Measurements from ENCODE around the gene GRIK5.
A peak's percentile ranks its signal among the peaks of the same experiment; 100 is the strongest.

The GRIK5 gene

GRCh38 chr19:42075616-42076379 lies 5.8 kb upstream of the GRIK5 start, which contains the start of gene ZNF574:
Gene ZNF574 (plus strand): TSS chr19:42076166. CDS start chr19:42078607, 2,441 bp downstream.
- DNase-seq = peak; percentile 84

GRCh38 chr19:42075364-42075615 lies 5.3 kb upstream of the GRIK5 start:
- no peak for DNase-seq

DNA sequence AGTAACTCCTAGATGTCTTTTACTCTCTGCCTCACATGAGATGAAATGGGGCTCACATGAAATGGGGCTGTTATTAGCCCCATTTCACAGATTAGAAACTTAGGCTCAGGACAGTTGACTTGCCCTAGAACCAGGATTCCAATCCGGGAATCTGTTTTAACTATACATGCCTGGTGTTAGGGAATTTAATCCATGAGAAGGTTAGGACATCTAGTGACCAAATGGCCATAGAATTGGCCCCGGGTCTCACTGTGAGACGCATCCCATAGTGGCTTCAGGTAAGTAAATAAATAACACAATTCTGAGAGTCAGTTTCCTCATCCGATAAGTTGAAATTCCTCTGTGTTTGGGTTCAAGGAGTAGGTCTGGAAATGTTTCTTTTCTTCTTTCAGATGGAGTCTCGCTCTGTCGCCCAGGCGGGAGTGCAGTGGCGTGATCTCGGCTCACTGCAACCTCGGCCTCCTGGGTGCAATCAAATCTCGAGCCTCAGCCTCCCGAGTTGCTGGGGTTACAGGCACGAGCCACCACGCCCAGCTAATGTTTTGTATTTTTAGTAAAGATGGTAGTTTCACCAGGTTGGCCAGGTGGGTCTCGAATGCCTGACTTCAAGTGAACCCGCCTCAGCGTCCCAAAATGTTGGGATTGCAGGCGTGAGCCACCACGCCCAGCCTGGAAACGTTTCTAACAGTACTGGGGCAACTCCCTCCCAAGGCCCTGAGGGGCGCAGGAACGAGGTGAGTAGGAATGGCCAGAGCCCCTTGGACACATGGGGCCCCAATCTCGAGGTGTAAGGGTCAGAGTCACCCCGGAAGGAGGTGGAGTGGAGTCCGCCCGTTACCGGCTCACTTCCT lies 4.7 kb upstream of the GRIK5 start:
- no peak for DNase-seq

DNA sequence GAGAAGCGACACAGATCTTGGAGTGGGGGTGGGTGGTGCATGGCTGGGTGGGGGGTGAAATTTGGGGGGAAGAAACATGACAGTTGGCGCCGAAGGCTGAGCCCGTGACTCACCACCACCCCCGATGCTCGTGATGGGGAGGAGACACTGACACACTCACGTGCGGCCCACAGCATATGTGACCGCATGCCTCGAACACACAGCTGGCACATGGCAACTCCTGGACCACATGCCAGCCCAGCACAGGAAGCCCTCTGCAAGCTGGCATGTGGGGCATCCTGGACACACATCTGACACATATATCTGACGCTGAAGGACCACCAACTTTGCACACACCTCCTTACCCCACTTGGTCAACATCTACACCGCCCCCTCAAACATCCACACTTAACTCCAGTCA lies 1.2 kb upstream of the GRIK5 start:
- no peak for DNase-seq

- DNase-seq = no peak
These were observed 1.0 kb downstream of the GRIK5 start for GRCh38 chr19:42068756-42069571.

DNA sequence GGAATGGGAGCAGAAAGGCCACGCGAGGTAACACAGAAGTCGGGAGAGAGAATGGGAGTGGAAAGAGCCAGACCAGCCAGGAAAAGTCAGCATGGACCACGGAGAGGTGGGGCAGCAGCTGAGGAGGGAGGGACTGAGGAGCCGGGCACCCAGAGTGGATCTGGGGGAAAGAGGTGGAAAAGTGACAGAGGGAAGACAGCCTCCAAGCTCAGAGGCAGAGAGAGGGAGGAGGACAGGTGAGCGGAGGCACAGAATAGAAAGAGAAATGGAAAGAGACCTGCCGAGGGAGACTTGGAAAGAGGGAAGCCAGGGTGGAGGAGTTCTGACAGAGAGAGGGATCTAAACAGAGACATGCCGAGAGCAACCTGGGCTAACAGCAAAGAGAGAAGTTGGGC lies 1.6 kb downstream of the GRIK5 start:
- no peak for DNase-seq

GRCh38 chr19:42067315-42067888 lies 2.6 kb downstream of the GRIK5 start:
- no peak for DNase-seq

DNA sequence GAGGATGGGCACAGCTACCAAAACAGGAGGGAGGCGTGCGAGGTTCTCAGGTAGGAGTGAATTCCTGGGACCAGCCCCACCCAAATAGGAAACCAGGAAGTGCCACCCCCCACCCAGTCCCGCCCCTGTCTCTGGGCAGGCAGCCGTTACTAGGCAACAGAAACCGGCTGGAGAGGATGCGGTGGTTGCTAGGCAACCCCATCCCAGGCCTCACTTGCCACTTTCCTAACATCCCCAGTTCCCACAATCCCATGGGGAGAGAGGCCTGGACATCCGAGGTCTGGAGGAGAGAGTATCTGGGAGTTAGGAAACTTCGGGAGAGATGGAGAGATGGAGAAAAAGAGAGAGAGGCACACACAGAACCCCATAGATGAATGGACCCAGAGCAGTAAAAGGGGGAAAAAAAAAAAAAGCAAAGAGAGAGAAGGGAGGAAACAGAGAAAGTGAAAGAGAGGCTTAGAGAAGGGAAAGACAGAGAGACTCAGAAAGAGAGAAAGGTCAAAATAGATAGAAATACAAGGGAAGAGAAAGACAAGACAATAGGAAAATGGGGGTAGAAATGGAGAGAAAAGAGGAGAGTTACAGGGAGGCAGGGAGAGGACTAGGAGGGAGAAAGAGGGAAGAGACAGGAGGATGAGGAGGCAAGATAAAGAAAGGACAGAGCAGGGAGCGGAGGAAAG lies 3.8 kb downstream of the GRIK5 start:
- no peak for DNase-seq

DNA sequence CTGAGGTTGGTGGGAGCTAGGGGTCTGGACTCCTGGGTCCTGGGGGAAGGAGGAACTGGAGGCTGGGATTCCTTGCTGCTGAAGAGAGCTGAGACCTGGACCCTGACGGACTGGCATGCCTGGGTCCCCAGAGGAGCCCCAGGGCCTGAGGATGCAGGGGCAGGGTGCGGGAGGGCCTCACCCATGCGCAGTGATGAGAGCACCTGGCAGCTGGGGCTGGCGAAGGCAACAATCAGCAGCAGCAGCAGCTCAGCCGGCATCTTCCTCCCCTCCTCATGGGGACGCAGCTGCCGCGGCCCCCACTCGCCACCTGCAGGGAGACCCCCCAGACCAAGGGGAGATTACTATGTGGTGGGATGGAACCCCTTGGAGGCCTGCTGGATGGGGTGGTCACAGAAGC lies 4.5 kb downstream of the GRIK5 start:
- no peak for DNase-seq

- no peak for DNase-seq
These were observed 5.0 kb downstream of the GRIK5 start for GRCh38 chr19:42065051-42065450.

DNA sequence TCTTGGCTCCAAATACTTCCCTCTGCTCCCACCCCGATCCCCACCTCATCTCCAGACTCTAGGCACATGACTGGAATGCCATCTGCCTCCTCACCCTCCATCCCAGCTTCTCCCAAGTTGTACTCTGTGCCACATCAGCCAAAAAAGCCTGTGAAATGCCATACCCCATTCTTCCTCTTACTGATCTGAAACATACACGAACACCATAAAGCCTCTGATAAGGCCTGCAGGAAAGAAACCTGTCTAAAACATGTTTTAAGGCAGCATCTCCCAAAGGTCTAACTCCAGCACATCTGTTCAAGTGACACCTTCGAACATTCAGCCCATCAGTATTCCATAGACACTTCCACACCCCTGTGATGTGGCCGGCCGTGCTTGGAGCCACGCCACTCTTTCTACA lies 5.6 kb downstream of the GRIK5 start:
- DNase-seq = no peak

DNA sequence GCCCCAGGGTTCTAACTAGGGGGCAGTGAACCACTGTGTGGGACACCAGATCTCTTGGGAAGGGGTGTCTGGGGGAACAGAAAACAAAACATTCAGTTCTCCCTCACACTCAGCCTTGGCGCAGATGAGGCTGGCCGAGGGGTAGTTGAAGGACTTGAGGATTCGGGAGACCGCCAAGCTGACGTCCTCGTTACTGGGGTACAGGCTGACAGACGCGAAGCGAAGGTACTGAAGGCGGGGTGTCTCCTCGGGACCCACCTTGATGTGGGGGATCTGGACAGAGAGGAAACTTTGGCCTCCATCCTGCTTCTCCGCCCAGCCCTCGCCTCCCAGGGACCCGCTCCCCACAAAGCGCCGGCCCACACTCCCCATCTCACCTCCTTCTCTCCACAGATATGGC lies 7.6 kb downstream of the GRIK5 start:
- DNase-seq = no peak

- DNase-seq = no peak
These were observed 9.9 kb downstream of the GRIK5 start for GRCh38 chr19:42060117-42060516.

DNA sequence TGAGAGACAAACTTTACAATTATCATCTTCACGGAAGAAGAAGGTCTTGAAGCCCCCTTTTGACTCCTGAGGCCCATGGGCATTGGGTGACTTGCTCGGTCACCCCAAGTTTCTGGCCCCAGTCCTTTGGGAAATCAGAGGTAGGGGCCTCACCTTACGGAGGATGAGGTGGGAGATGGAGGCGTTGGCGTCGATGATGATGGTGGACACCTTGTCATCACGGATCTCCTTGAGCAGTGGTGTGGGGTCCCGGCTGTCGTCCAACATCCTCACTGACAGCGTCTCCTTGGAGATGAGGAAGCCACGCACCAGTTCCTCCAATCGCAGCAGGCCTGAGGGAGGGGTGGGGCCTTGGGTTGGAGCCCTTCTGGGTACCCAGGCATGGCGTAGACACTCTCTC lies 10.8 kb downstream of the GRIK5 start:
- DNase-seq = no peak

GRCh38 chr19:42057846-42058245 lies 12.2 kb downstream of the GRIK5 start:
- DNase-seq = no peak

- no peak for DNase-seq
These were observed 15.8 kb downstream of the GRIK5 start for GRCh38 chr19:42054205-42054604.

- no peak for DNase-seq
These were observed 16.7 kb downstream of the GRIK5 start for GRCh38 chr19:42053037-42053935.

DNA sequence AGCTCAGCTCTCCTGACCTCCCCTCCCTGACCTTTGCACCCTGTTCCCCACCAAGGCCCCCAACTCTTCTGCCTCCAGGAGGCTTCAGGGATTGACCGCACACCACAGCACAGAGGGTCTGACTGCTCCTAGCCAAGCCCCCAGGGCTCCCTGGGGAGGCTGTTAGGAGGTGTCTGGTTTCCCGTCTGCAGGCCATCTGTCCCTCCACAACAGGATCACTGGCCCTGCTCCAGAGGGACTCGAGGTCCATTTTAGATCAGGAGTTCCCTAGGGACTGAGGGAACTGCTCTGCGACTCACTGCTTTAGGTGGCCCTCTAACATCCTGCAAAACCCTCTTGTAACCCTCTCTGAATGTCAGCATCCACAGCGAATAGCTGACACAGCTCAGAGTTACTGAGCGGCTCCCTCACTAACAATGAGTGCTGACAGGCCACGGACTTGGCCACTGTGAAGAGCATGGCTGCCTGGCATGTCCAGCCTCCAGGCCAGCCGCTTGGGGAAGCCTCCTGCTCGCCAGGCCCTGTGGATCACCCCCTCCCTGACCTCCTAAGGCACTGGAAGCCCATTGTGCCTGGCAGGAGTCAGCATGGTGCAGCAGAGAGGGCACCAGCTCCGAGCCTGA lies 17.7 kb downstream of the GRIK5 start:
- DNase-seq = no peak

DNA sequence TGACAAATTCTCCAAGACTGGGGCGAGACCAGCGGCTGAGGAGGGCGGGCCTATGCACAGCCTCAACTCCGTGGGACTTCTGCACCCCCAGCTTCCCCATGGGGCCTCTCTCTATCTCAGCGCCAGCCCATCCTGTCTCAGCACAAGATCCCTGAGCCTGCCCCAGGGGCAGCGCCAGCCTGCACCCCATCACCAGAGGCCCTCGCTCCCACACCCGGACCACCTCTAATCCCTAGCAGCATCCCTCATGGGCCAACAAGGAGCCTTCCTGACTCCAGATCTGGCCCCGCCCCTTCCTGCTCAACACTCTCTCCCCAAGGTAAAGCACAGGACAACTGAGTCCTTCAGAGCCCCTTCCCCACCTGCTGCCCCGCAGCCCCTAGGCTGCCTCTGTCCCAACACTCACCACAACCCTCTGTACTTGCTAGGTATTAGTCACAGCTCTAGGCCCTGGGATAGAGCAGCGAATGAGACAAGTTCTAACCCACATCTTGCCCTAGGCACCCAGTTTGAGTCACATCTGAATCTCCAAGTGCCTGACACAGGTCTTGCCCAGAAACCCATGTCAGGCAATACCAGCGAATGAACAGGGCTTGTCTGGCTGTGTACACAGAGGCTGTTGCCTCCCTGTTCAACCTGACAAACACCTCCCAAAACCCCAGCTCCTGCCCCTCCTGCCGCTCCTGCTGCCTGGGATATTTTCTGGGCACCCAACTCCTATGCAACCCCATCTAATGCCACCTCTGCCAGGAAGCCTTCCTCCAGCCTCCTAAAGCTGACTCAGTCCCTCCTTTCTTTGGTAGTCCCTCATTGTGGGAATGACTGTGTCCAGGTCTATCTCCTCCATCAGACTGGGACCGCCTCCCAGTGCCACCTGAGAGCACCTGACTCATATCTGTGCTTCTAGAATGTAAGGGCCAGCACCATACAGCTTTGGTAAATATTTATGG lies 18.6 kb downstream of the GRIK5 start:
- no peak for DNase-seq

GRCh38 chr19:42048992-42049391 lies 21.0 kb downstream of the GRIK5 start:
- DNase-seq = no peak

Measured in 8988T (cell line).